Fibroblast of peridontal ligament (primary cell): ENCODE data around the gene POLE3.
A peak's percentile ranks its signal among the peaks of the same experiment; 100 is the strongest.
"Not testable (repeated sequence)": the region's sequence is repeated elsewhere in the genome, so short reads cannot be mapped to it uniquely, and the experiment has no call there.

Source experiments
- DNase-seq: peaks from one replicate; pipeline ENCODE4 v3.0.0-alpha.2; 2010; ENCODE audit errors: extremely low read depth

Gene POLE3

DNA sequence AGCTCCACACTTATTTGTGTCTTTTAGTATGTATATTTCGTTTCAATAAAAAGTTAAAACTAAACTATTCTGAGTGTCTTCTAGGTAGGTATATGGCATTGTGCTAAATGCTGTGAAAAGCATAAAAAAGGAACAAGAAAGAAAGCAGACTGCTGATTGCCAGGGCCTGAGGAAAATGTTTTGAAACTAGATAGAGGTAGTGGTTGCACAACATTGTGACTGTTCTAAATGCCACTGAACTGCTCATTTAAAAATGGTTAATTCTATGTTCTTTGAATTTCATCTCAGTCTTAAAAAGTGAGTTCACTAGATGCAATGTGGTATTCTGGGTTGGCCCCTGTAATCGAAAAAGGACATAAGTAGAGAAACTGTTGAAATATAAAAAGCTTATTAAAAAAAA is 6.8 kb downstream of the POLE3 start:
- DNase-seq: peak; percentile 20

DNA sequence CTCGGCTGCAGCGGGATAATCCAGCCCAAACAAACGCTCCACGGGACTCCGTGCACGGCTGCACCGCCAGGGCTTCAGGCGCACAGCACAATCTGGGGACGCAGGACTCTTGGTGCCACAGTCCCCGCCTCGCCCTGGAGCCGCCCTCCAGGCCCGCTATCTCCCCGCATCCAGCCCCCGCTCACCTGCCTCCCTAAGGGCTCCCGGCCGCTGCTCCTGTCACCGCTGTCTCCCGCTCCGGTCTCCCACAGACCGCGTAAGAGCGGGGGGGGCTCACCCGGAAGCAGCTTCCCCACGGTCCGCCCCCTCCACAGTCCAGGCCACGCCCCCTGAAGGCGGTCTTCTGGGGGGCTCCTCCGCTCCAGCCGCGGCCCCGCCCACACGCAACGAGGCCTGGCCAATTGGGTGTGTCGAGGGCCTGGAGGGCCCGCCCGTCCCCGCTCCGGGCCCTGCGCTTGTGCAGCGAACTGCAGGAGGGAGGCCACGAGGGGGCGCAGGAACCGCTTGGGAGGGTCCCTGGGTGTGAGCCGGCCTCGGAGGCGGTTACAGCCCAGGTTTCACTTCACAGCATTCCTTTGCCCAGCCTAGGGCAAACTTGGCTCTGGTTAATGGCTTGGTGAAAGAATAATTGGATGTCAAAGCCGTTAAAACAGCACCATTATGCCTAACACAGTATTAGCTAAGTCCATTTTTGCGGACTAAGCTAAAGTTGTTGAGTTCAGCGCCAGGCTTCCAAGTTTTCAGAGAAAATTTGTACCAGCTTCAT is 9.3 kb downstream of the POLE3 start, which contains the start of gene ALAD:
ALAD (minus strand) TSS at position 258 of the 766 bp plus-strand sequence. CDS start 7,725 bp downstream, outside the sequence.
- peak; percentile 95 for DNase-seq

DNA sequence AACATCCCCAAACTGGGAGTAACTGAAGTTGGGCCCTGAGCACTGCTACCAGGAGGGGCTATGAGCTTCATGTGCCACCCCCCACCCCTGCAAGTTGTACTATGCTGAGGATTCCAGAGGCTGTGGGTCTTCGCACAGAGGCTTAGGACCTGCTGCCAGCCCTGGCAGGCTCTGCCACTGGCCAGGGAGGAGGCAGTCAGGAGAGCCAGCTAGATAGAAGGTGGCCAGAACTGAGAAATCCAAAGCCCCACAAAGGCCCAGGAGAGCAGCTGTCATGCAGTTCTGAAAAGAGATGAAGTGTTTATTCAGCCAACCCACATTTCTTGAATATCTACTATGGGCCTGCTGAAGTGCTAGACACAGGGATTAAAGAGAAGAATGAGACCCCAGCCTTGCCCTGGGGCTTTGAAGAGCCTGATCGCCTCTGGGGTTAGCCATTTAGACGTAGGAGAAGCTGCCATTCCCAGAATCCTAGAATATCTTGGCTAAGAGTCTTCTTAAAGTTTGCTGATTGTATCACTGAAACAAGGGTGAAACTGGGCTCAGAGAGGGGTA is 10.8 kb downstream of the POLE3 start:
- no peak for DNase-seq

DNA sequence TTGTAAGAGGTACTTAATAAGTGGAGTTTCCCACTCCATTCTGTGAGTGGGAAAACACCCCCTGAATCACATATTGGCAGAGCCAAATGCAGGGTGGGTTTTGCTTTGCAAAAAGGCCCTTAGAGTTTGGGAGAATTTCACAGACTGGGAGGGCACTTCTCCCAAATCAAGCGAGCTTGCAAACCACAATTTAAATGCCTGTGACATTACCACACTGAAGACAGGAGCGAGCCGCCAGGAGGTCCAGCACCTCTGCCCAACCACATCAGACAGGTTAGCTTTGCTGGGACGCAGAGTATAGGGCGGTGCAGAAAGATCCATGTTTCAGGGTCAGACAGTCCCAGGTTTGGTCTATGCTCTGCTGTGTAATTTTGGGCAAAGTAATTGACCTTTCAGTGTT is 11.7 kb downstream of the POLE3 start:
- peak; percentile 25 for DNase-seq

DNA sequence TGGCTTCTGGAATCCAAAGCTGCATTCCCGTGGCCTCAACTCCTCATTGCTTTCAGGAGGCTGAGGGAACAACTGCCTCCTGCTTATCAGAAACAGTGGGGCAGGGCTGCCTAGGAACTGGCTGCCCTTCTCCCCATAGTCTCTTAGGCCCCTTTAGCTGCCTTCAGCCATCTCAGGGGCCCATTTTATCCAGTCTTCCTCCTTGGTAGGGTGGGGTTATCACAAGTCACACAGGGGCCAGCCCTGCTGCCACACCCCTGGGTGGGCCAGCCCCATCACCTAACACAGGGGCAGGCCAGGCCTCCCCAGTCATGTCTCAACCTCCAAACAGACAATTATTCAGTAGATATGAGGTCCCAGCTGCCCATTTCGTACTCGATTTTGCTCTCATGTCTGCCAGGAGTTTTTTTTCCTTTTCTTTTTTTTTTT is 13.3 kb downstream of the POLE3 start:
- DNase-seq: no peak

DNA sequence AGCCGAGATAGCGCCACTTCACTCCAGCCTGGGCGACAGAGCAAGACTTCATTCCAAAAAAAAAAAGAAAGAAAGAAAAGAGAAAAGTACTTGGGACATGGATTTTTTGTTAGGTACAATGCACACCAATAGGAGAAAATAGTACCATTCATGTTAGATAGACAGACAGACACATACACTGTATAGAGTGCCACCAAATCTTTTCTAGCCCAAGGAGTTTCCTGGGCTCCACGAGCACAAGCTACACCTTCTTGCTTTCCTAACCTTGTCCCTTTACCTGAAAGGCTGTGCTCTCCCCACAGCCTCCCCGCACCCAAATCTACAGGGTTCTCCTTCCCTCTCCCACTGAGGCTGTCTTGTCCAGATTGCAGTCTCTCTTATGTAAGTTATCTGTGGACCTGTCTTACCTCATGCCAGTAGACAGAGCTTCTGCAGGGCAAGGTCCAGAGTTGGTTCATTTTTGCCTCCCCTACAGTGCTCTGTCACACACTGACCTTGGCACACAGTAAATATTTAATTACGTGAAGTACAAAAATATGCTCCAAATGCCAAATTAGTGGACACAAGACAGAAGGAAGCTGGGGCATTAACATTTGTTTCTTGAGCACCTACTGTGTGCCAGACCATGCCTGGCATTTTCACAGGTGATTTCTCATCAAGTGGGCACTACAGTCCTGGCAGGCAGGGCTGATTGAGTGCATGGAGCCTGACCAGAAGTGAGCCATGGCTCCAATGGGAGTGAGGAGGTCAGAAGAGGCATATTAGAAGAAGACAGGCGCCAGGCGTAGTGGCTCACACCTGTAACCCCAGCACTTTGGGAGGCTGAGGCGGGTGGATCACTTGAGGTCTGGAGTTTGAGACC is 15.2 kb downstream of the POLE3 start:
- no peak for DNase-seq

DNA sequence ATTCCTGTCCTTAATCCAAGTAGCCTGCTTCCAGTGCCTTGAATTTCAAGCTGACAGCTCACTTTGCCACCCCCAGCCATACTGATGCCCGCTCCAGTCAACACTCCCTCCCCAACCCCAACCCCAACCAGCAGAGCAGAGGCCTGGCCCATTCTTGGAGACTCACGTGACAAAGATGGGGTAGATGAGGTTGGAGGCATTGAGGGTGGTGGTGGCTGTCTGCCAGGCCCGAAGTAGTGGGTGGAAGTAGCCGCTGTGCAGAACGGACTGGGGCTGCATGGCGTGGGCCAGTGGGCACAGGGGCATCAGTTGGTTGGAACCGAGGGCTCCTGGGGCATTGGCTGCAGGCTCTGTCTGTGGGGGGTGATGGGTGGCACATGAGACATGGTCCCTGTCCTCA is 17.2 kb downstream of the POLE3 start:
- DNase-seq: no peak

DNA sequence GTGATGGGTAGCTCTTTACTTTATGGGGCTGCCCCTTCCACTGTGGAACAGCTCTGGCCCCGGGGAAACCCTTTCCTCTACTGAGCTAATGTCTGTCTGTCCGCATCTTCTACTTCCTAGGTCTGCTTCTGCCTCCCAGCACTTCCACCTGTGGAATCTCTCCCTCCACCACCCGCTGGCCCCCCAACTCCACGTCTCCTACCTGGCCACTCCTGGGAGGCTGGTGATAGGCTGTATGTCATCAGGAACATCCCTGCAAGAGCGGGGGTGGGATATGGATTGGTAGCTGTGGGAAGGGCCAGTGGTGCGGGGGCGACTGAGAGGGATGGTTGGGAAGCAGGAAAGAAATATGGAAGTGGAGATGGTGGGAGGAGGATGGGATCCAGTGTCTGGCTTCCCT is 18.6 kb downstream of the POLE3 start:
- no peak for DNase-seq

DNA sequence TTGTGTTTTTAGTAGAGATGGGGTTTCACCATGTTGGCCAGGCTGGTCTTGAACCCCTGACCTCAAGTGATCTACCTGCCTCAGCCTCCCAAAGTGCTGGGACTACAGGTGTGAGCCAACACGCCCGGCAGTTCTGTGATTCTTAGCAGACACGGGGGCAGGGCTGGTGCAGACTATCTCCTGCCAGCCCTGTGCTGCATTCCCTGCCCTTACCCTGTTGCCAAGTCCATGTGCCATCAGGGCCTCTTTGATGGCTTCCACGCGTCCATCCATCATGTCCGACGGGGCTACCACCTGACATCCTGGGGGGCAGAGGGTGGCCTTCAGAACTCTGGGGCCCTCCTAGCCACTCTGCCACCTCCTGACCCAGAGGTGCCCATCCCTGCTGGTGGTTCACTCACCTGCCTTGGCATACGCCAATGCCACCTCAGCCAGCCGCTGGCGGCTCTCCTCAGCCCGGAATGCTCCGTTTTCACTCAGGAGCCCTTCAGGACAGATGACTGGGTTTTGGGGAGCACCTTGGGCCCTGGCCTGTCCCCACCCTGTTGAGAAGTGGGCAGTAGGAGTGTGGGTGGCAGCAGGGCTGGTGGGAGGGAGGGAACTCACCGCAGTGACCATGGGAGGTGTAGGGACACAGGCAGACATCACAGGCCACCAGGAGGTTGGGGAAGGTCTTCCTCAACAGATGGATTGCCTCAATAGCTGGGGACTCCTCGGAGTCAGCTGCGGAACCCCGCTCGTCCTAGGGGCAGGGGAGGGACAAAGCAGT is 20.1 kb downstream of the POLE3 start:
- DNase-seq: no peak

DNA sequence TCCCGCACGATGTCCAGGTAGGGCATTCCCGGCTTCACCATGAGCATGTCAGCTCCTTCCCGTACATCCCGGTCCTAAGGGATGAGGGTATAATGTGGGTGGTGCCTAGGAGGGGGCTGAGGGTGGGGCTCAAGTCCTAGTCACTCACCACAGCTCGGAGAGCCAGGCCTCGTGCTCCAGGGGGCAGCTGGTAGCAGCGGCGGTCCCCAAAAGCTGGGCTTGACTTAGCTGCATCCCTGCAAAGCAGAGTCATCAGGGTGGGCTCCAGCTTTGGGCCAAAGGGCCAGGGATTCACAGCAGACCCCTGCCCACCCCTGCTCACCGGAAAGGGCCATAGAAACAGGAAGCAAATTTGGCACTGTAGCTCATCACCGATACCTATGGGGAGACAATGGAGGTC is 21.0 kb downstream of the POLE3 start:
- DNase-seq: no peak

DNA sequence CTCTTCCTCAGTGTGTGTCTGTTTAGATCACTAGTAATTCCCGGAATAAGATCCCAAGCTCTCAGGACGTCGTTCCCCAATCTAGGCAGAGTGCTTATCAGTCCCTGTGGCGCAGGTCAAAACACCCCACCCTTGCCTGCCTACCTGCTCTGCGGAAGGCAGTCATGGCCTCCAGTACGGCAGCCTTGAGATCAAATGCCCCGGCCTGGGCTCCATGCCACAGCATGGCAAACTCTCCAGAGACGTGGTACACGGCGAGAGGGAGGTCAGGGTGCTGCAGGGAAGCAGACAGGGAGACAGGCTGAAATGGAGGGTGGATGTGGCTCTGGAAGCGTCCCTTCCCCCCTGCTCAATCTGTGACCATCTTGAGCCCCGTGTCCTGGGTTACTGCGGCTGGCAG is 21.6 kb downstream of the POLE3 start:
- DNase-seq: no peak

DNA sequence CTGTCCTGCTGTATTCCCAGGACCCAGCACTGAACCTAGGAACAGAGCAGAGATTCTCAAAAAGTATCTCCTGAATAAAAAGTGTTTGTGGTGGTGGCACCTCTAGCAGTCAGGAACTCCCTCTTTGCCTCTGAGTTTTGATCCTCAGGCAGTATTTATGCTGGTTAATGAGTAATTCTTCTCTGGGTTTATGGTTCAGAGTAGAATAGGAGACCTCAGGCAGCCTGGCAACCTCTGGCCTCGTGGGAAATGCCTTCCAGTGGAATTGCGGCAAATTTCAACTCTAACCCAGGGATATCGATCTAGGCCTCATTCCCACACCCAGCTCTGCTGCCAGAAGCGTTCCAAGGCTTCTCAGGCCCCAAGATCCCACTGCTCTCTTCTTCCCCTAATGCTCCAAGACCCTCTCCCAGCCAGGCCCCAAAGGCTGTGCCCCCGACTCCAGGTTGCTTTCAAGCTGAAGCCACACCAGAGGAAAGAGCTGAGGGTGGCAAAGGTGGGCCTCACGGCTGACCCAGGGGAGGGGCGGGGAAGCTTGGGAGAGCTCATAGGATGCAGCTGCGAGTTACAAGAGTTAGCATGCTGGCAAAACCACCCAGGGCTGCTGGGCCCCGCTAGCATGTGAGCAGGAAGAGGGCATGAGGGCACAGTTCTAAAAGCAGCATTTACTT is 22.8 kb downstream of the POLE3 start:
- no peak for DNase-seq

DNA sequence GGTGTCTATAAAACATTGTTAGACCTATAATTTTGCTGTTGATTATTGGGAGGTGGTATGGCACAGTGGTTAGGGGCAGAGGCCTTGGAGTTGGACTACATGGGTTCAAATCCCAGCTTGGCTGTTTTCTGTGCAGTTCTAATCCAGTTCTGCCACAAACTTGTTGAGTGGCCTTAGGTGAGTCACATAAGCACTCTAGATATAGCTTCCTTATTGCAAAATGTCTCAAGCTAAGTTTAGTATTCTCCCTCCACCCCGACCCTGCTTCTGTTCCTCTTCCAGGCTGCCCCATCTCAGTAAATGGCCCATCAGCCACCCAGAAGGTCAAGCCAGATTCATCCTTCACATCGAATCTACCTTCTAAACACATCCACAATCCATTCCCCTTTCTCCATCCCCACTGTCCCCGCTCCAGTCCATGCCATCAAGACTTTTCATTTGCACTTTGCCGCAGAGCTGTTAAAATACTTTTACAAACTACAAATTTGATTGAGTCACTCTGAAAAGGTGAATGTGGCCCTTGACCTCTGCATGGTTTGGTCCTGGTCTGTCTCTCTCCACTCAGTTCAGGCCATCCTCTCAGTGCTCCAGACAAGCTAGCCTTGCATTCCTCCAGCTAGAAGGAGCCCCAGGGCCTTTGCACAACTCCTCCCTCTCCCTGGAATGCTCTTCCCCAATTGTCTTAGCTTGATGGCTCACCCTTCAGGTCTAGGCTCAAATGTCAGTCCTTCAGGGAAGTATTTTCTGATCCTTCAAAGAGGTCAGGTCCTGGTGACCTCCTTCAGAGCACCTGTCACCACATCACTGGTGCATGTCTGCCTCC is 23.7 kb downstream of the POLE3 start:
- no peak for DNase-seq

DNA sequence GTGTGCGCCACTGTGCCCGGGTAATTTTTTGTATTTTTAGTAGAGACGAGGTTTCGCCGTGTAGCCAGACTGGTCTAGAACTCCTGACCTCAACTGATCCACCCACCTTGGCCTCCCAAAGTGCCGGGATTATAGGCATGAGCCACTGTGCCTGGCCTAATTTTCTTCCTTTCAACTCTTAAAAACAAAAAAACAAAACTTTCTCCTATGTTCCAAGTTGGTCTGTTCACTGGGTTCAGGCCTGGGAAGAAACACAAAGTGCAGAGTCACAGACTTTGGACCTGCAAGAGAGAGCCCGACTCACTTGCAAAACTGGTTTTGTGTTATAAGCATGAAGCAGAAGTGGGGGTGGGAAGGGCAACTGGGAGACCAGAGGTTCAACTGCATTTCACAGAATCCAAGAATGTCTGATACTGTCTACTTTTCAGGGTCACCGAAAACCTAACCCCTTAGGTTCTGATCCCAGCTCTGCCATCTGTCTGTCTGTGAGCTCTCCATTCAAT is 28.5 kb downstream of the POLE3 start:
- no peak for DNase-seq

DNA sequence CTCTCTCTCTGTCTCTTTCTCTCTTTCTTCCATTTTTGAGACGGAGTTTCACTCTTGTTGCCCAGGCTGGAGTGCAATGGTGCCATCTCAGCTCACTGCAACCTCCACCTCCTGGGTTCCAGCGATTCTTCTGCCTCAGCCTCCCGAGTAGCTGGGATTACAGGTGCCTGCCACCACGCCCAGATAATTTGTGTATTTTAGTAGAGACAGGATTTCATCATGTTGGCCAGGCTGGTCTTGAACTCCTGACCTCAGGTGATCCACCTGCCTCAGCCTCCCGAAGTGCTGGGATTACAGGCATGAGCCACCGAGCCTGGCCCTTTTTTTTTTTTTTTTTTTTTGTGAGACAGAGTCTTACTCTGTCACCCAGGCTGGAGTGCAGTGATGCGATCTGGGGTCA is 29.0 kb downstream of the POLE3 start:
- not testable (repeated sequence) for DNase-seq

DNA sequence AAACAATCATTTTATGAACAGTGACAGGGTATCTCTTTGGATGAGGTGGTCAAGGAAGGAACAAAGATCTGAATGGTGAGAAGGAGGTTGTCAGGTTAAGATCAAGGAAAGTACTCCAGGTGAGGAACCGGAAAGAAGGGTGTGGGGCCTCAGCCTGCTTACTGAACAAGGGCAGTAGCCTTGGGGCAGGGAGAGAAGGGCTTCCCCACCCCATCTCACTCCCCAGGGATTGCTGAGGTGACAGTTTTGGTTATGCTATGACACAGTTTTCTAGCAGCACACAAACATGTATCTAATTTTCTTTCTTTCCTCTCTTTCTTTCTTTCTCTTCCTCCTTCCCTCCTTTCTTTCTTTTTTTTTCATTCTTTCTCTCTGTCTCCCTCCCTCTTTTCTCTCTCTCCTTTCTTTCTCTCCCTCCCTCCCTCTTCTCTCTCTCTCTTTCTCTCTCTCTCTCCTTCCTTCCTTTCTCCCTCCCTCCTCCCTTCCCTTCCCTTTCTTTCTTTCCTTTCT is 29.6 kb downstream of the POLE3 start:
- no peak for DNase-seq

DNA sequence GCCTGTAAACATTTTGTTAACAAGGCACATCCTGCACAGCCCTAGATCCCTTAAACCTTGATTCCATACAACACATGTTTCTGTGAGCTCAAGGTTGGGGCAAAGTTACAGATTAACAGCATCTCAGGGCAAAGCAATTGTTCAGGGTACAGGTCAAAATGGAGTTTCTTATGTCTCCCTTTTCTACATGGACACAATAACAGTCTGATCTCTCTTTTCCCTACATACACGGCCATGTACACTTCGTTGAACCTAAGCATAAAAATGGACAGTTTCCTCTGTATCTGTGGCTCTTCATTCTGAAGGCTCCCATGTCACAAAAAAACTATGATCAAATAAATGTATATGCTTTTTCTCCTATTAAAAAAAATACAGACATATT is 30.7 kb downstream of the POLE3 start:
- not testable (repeated sequence) for DNase-seq

DNA sequence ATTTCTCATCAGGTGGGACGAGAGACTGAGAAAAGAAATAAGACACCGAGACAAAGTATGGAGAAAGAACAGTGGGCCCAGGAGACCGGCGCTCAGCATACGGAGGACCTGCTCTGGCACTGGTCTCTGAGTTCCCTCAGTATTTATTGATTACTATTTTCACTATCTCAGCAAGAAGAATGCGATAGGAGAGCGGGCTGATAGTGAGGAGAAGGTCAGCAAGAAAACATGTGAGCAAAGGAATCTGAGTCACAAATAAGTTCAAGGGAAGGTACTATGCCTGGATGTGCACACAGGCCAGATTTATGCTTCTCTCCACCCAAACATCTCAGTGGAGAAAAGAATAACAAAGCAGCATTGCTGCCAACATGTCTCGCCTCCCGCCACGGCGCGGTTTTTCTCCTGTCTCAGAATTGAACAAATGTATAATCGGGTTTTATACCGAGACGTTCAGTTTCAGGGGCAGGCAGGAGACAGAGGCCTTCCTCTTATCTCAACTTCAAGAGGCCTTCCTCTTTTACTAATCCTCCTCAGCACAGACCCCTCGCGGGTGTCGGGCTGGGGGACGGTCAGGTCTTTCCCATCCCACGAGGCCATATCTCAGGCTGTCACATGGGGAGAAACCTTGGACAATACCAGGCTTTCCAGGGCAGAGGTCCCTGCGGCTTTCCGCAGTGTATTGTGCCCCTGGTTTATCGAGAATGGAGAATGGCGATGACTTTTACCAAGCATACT is 31.2 kb downstream of the POLE3 start:
- DNase-seq: not testable (repeated sequence)
